ENCODE data around the gene PTPRM. TPM values are rescaled to one million over a fixed set of nuclear protein-coding genes. Genes with fewer than 3 reads are reported as not detected.

Gene PTPRM
- total RNA-seq, 1 experiment from 2014 or later = 42.3 TPM

- intact Hi-C loops (cut with micrococcal nuclease; ENCODE audit: unreplicated experiment) = no loop called here
- Mint-ChIP-seq H3K36me3 (ENCODE audit: insufficient read depth, unreplicated experiment) (no peaks in the 10 kb centered on the region), H3K9me3 (ENCODE audit: low read depth, unreplicated experiment) (peaks cover 11% of the 10 kb centered on the region), H3K27me3 (ENCODE audit: unreplicated experiment) (no peaks in the 10 kb centered on the region), H3K27ac (ENCODE audit: unreplicated experiment) (no peak overlapping the region), H3K4me3 (ENCODE audit: low read depth, unreplicated experiment) (no peak overlapping the region), H3K4me1 (ENCODE audit: low read depth, unreplicated experiment) (peaks cover 5% of the 10 kb centered on the region)
- no peak for DNase-seq
- BruUV-seq (replicated peaks) = no TSS peak
- TF ChIP-seq CTCF (IDR thresholded peaks at IDR 0.05; ENCODE audit: unreplicated experiment) = no peak
- CTCF ChIA-PET = no interaction called here
These were observed 250.6 kb downstream of the PTPRM start for GRCh38 chr18:7817575-7818230.

- no TSS peak for BruUV-seq (replicated peaks)
- no peaks in the 10 kb centered on the region for H3K36me3 Mint-ChIP-seq (ENCODE audit: insufficient read depth, unreplicated experiment)
- H3K27me3 Mint-ChIP-seq (ENCODE audit: unreplicated experiment) = no peaks in the 10 kb centered on the region
- no peak overlapping the region for H3K27ac Mint-ChIP-seq (ENCODE audit: unreplicated experiment)
- no peaks in the 10 kb centered on the region for H3K9me3 Mint-ChIP-seq (ENCODE audit: low read depth, unreplicated experiment)
- H3K4me3 Mint-ChIP-seq (ENCODE audit: low read depth, unreplicated experiment) = no peak overlapping the region
- no peaks in the 10 kb centered on the region for H3K4me1 Mint-ChIP-seq (ENCODE audit: low read depth, unreplicated experiment)
- CTCF ChIA-PET = interaction anchor here (1.6 kb wide), 1 partner anchor 19 kb away, joined by 3 read pairs; no protein-coding TSS in a partner anchor
- TF ChIP-seq CTCF (IDR thresholded peaks at IDR 0.05; ENCODE audit: unreplicated experiment) = no peak
- DNase-seq = no peak
- intact Hi-C loops (cut with micrococcal nuclease; ENCODE audit: unreplicated experiment) = no loop called here
These were observed 254.7 kb downstream of the PTPRM start for GRCh38 chr18:7821784-7822183.

- DNase-seq = no peak
- BruUV-seq (replicated peaks) = no TSS peak
- Mint-ChIP-seq H3K36me3 (ENCODE audit: insufficient read depth, unreplicated experiment) (no peaks in the 10 kb centered on the region), H3K4me1 (ENCODE audit: low read depth, unreplicated experiment) (no peaks in the 10 kb centered on the region), H3K9me3 (ENCODE audit: low read depth, unreplicated experiment) (no peaks in the 10 kb centered on the region), H3K27me3 (ENCODE audit: unreplicated experiment) (no peaks in the 10 kb centered on the region), H3K4me3 (ENCODE audit: low read depth, unreplicated experiment) (no peak overlapping the region), H3K27ac (ENCODE audit: unreplicated experiment) (no peak overlapping the region)
- no peak for TF ChIP-seq CTCF (IDR thresholded peaks at IDR 0.05; ENCODE audit: unreplicated experiment)
- intact Hi-C loops (cut with micrococcal nuclease; ENCODE audit: unreplicated experiment) = no loop called here
- CTCF ChIA-PET = no interaction called here
These were observed 255.6 kb downstream of the PTPRM start for GRCh38 chr18:7822435-7823331.

GRCh38 chr18:7824970-7825369 is 257.9 kb downstream of the PTPRM start:
- DNase-seq = no peak
- H3K36me3 Mint-ChIP-seq (ENCODE audit: insufficient read depth, unreplicated experiment) = no peaks in the 10 kb centered on the region
- H3K4me1 Mint-ChIP-seq (ENCODE audit: low read depth, unreplicated experiment) = no peaks in the 10 kb centered on the region
- no peak overlapping the region for H3K4me3 Mint-ChIP-seq (ENCODE audit: low read depth, unreplicated experiment)
- intact Hi-C loops (cut with micrococcal nuclease; ENCODE audit: unreplicated experiment) = no loop called here
- CTCF ChIA-PET = interaction anchor here (0.6 kb wide), 1 partner anchor 76 kb away, joined by 5 read pairs; no protein-coding TSS in a partner anchor
- no TSS peak for BruUV-seq (replicated peaks)
- TF ChIP-seq CTCF (IDR thresholded peaks at IDR 0.05; ENCODE audit: unreplicated experiment) = no peak
- no peaks in the 10 kb centered on the region for H3K27me3 Mint-ChIP-seq (ENCODE audit: unreplicated experiment)
- H3K27ac Mint-ChIP-seq (ENCODE audit: unreplicated experiment) = no peak overlapping the region
- no peaks in the 10 kb centered on the region for H3K9me3 Mint-ChIP-seq (ENCODE audit: low read depth, unreplicated experiment)

Data from Calu3 (cell line).